SH-SY5Y (cell line): Measurements from ENCODE around the gene HBG1.

Experiments
- GATA2 ChIP-seq: IDR thresholded peaks from 2 replicates; pipeline ENCODE4 v1.6.1; 2011; ENCODE audit warnings: mild to moderate bottlenecking, low read depth, low read length
- GATA3 ChIP-seq: IDR thresholded peaks from 2 replicates; pipeline ENCODE4 v1.6.1; 2011; ENCODE audit warnings: low read depth, mild to moderate bottlenecking, low read length, moderate library complexity

DNA sequence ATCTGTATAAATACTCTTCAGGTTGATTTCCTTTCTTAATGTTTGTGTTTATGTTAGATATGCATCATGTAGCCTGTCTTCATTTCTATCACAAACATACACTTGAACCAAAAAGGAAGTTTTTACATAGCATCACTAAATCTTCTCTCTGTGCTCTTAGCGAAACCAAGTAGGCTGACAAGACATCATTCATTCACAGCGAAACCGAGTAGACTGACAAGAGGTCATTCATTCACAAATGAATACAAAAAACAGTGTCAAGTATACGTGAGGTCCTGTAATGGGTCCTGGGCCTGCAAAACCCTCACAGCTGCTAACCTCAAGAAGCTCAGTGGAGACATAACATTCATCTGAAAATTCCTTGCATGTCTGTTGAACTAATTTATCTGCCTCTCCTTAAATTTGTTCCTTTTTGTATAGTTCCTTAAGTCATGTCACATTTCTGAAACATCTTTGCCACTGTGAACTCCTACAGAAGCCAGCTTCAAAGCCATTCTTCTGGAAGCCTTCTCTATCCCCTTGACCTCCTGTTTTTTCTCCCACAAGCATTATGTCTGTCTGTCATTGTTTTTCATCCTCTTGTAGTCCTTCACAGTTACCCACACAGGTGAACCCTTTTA, 29.9 kb upstream of the HBG1 start:
- TF ChIP-seq GATA2 (no peak), GATA3 (no peak)
